GM12878 (cell line): ENCODE results near the gene RINL. TPM values are rescaled to one million over a fixed set of nuclear protein-coding genes. Genes with fewer than 3 reads are reported as not detected.

ENCODE experiments used
- ATAC-seq: fragments of 200-7000 bp; cut with Tn5 transposase; 3 replicates; pipeline ENCODE4 v1.9.1; 2020; ENCODE audit warnings: mild to moderate bottlenecking, moderate library complexity
- BruUV-seq: library from RNA; stranded (reverse); fragments of 400-500 nt; replicated peaks from 2 replicates; lab custom pipeline; 2021; lab: Mats Ljungman, UMichigan
- CTCF ChIA-PET: fragments of 300-600 bp; sonication (Branson Sonifier 250); formaldehyde crosslinking; extraction: SDS; loops from one replicate; lab custom pipeline; 2021; ENCODE audit warnings: inconsistent platforms; lab: Yijun Ruan, JAX
- POLR2A ChIA-PET: fragments of 350-600 bp; formaldehyde crosslinking; extraction: SDS; loops from one replicate; lab custom pipeline; 2021; ENCODE audit warnings: inconsistent platforms; lab: Charles Lee
- RAD21 ChIA-PET: fragments of 300-600 bp; sonication (Branson Sonifier 250); formaldehyde crosslinking; loops from one replicate; lab custom pipeline; 2023; ENCODE audit warnings: antibody characterized with exemption; ENCODE audit not compliant: unreplicated experiment; lab: Charles Lee
- SMC1A ChIA-PET: fragments of 300-600 bp; sonication (Branson Sonifier 250); formaldehyde crosslinking; loops from one replicate; lab custom pipeline; 2023; ENCODE audit not compliant: unreplicated experiment, uncharacterized antibody; lab: Charles Lee
- DNase-seq: peaks from one replicate; pipeline ENCODE4 v3.0.0-alpha.2; 2011; ENCODE audit warnings: low read depth, low spot score
- FAIRE-seq: peaks from 3 replicates; lab custom pipeline; 2011; peaks lifted over from hg19 to GRCh38; lab: Jason Lieb, UNC
- H2AFZ ChIP-seq: 2 replicates; pipeline ENCODE4 v1.6.0; 2011; ENCODE audit warnings: low read depth, low read length, control low read depth; ENCODE audit not compliant: control insufficient read depth
- H3K27ac ChIP-seq: 2 replicates; pipeline ENCODE4 v1.5.1; 2011; ENCODE audit warnings: control low read depth; ENCODE audit not compliant: control insufficient read depth, insufficient read depth
- H3K27me3 ChIP-seq, 2 experiments: replicated peaks in 1 of 2; 2 replicates each; pipeline versions ENCODE4 v1.6.0 to v1.6.1; 2011; ENCODE audit warnings: low read length in 1 of 2; ENCODE audit not compliant: control insufficient read depth in 2 of 2, insufficient read depth in 2 of 2
- H3K36me3 ChIP-seq, 2 experiments: 2 replicates each; pipeline ENCODE4 v1.5.1; 2011; ENCODE audit warnings: low read length in 1 of 2; ENCODE audit not compliant: control insufficient read depth in 2 of 2, insufficient read depth in 2 of 2
- H3K4me1 ChIP-seq: 2 replicates; pipeline ENCODE4 v1.6.1; 2011; ENCODE audit warnings: mild to moderate bottlenecking, low read length, moderate library complexity, mixed read lengths; ENCODE audit not compliant: control insufficient read depth, insufficient read depth
- H3K4me2 ChIP-seq: 2 replicates; pipeline ENCODE4 v1.6.0; 2011; ENCODE audit warnings: control low read depth; ENCODE audit not compliant: control insufficient read depth, insufficient read depth
- H3K4me3 ChIP-seq: fragments of 200-600 bp; sonication (generic); 2 replicates; pipeline ENCODE4 v1.5.1; 2016
- H3K79me2 ChIP-seq: 2 replicates; pipeline ENCODE4 v1.6.0; 2011; ENCODE audit warnings: low read length; ENCODE audit not compliant: control insufficient read depth, insufficient read depth
- H3K9ac ChIP-seq: 2 replicates; pipeline ENCODE4 v1.8.0; 2011; ENCODE audit warnings: low read length, control low read depth, mixed read lengths; ENCODE audit not compliant: control insufficient read depth, insufficient read depth
- H3K9me3 ChIP-seq: replicated peaks from 3 replicates; pipeline ENCODE4 v1.5.1; 2011; ENCODE audit warnings: mild to moderate bottlenecking, low read length; ENCODE audit not compliant: control insufficient read depth, insufficient read depth
- H4K20me1 ChIP-seq: 2 replicates; pipeline ENCODE4 v1.6.0; 2011; ENCODE audit not compliant: control insufficient read depth, insufficient read depth
- BACH1 ChIP-seq: fragments of 450-650 bp; IDR thresholded peaks from 2 replicates; pipeline ENCODE4 v1.6.1; 2017; ENCODE audit warnings: mild to moderate bottlenecking, borderline replicate concordance
- BHLHE40 ChIP-seq, 2 experiments: fragments of 450-650 bp in 1 of 2; IDR thresholded peaks; 2 replicates each; pipeline ENCODE4 v1.6.1; 2011 to 2017; ENCODE audit warnings: low read depth in 2 of 2, borderline replicate concordance in 1 of 2, improper control_type of control experiment in 1 of 2, low read length in 1 of 2, mild to moderate bottlenecking in 1 of 2
- CBX3 ChIP-seq: fragments of 200-600 bp; sonication (generic); IDR thresholded peaks from 2 replicates; pipeline ENCODE4 v1.6.1; 2016; ENCODE audit warnings: low read depth, borderline replicate concordance
- CREB1 ChIP-seq: IDR thresholded peaks from 2 replicates; pipeline ENCODE4 v1.6.1; 2012; ENCODE audit warnings: low read depth, mild to moderate bottlenecking, inconsistent platforms
- CREM ChIP-seq: IDR thresholded peaks from 2 replicates; pipeline ENCODE4 v1.6.1; 2014; ENCODE audit warnings: antibody characterized with exemption, low read depth
- FOXM1 ChIP-seq: IDR thresholded peaks from 2 replicates; pipeline ENCODE4 v1.6.1; 2012; ENCODE audit warnings: low read depth, mild to moderate bottlenecking, inconsistent platforms, low read length, moderate library complexity
- GATAD2B ChIP-seq: fragments of 450-650 bp; conservative IDR thresholded peaks from 2 replicates; pipeline ENCODE4 v1.6.1; 2017; ENCODE audit warnings: low read depth, mild to moderate bottlenecking, moderate library complexity
- JUND ChIP-seq: IDR thresholded peaks from 2 replicates; pipeline ENCODE4 v1.6.1; 2012; ENCODE audit warnings: low read depth, mild to moderate bottlenecking, low read length, improper control_type of control experiment, moderate library complexity
- NRF1 ChIP-seq: conservative IDR thresholded peaks from 2 replicates; pipeline ENCODE4 v1.6.1; 2011; ENCODE audit warnings: mild to moderate bottlenecking, low read depth, low read length, improper control_type of control experiment
- PBX3 ChIP-seq: IDR thresholded peaks from 2 replicates; pipeline ENCODE4 v1.6.1; 2011; ENCODE audit warnings: mild to moderate bottlenecking, low read depth, low read length, moderate library complexity; ENCODE audit not compliant: insufficient replicate concordance
- POLR2A ChIP-seq: IDR thresholded peaks from 2 replicates; pipeline ENCODE4 v1.6.1; 2011; ENCODE audit warnings: low read depth, mild to moderate bottlenecking, low read length
- POLR2AphosphoS2 ChIP-seq: IDR thresholded peaks from 2 replicates; pipeline ENCODE4 v1.6.1; 2011; ENCODE audit warnings: low read depth, mild to moderate bottlenecking, low read length, improper control_type of control experiment, moderate library complexity
- POLR2AphosphoS5 ChIP-seq: IDR thresholded peaks from 2 replicates; pipeline ENCODE4 v1.6.1; 2011; ENCODE audit warnings: mild to moderate bottlenecking, low read length, inconsistent platforms
- POU2F2 ChIP-seq: IDR thresholded peaks from 3 replicates; pipeline ENCODE4 v1.6.1; 2011; ENCODE audit warnings: low read depth, mild to moderate bottlenecking, low read length, borderline replicate concordance
- SMAD5 ChIP-seq: IDR thresholded peaks from 2 replicates; pipeline ENCODE4 v1.6.1; 2016; ENCODE audit warnings: antibody characterized with exemption, low read depth
- SREBF1 ChIP-seq: IDR thresholded peaks from 2 replicates; pipeline ENCODE4 v1.6.1; 2012; ENCODE audit warnings: mild to moderate bottlenecking, low read length
- STAT1 ChIP-seq: fragments of 450-650 bp; conservative IDR thresholded peaks from 2 replicates; pipeline ENCODE4 v1.6.1; 2014; ENCODE audit warnings: antibody characterized with exemption, mild to moderate bottlenecking
- TBL1XR1 ChIP-seq: IDR thresholded peaks from 2 replicates; pipeline ENCODE4 v1.6.1; 2012; ENCODE audit warnings: low read depth, low read length, improper control_type of control experiment
- TCF12 ChIP-seq: IDR thresholded peaks from 2 replicates; pipeline ENCODE4 v1.6.1; 2011; ENCODE audit warnings: low read depth, mild to moderate bottlenecking, low read length
- ZNF207 ChIP-seq: fragments of 450-650 bp; IDR thresholded peaks from 2 replicates; pipeline ENCODE4 v1.6.1; 2014; ENCODE audit warnings: antibody characterized with exemption, mild to moderate bottlenecking, borderline replicate concordance
- ZNF217 ChIP-seq: fragments of 450-650 bp; IDR thresholded peaks from 2 replicates; pipeline ENCODE4 v1.6.1; 2017; ENCODE audit warnings: antibody characterized with exemption, mild to moderate bottlenecking
- ZNF687 ChIP-seq: fragments of 450-650 bp; IDR thresholded peaks from 2 replicates; pipeline ENCODE4 v1.6.1; 2017; ENCODE audit warnings: mild to moderate bottlenecking, moderate library complexity
- WGBS: methylation state at CpG from one replicate; pipeline ENCODE4 v1.1.6; 2016; ENCODE audit warnings: low lambda C conversion rate; ENCODE audit not compliant: insufficient replicate concordance, insufficient coverage; ENCODE audit errors: missing lambda C conversion rate; 5-methylcytosine and 5-hydroxymethylcytosine counted together
- in situ Hi-C: fragments of 300-500 bp; cut with MboI; formaldehyde crosslinking; loops from 9 replicates; pipeline ENCODE4 v1.14.3; 2018; ENCODE audit warnings: mixed read lengths
- intact Hi-C: fragments of 100-400 bp; cut with micrococcal nuclease; formaldehyde crosslinking; loops from one replicate; pipeline ENCODE4 v1.14.2; 2022; ENCODE audit not compliant: unreplicated experiment
- polyA plus RNA-seq, 11 experiments: library from polyadenylated mRNA; depleted of rRNA in 4 of 11; unstranded in 6 of 11; stranded (reverse) in 5 of 11; fragments of >200 nt; fragmentation: Nextera tagmentation in 4 of 11; fragmentation: Illumina TruSeq in 1 of 11; extraction: Ambion mirVana in 4 of 11; extraction: Trizol in 1 of 11; gene quantifications; 1 replicate in 1 of 11; 2 replicates in 10 of 11; pipeline versions ENCODE4 v1.2.1 to v1.2.3, GENCODE V29; 2011 to 2016; ENCODE audit warnings: inconsistent platforms in 2 of 11, missing spikeins in 2 of 11, low read depth in 1 of 11
- total RNA-seq, 4 experiments: library from RNA; depleted of rRNA in 3 of 4; stranded (reverse); fragments of >200 nt in 3 of 4; fragmentation: Illumina TruSeq in 1 of 4; extraction: Trizol in 1 of 4; gene quantifications; 2 replicates each; pipeline versions ENCODE4 v1.2.1 to v1.2.3, GENCODE V29; 2013 to 2021

RINL gene
- total and polyA plus RNA-seq, 10 of the 15 experiments (the other 5 are each of a cell fraction or from before 2014, with no cell fraction given): 14.5 to 64.2 (median 47.6) TPM

- no peak for FAIRE-seq
- TF ChIP-seq ZNF207 (no peak), POU2F2 (no peak), ZNF217 (no peak), NRF1 (no peak), CBX3 (no peak), SREBF1 (no peak), POLR2A (peak; percentile 48), PBX3 (no peak), TCF12 (no peak), CREB1 (no peak), ZNF687 (no peak), BHLHE40 (IDR thresholded peaks at IDR 0.05; ENCODE audit: borderline replicate concordance in 1 of 2, low read depth in 2 of 2, low read length in 1 of 2) (no peak), BACH1 (peak; percentile 27; the same call in 1 of the 2 replicates), POLR2AphosphoS5 (peak; percentile 65), POLR2AphosphoS2 (no peak), CREM (no peak), GATAD2B (no peak), FOXM1 (no peak), TBL1XR1 (no peak), SMAD5 (0 out of 2 replicates have a peak, but pooled peaks have one; percentile 2), STAT1 (no peak), JUND (no peak)
Observed at GRCh38 chr19:38838986-38839761, 38.9 kb downstream of the RINL start.

More at GRCh38 chr19:38838986-38839761, 38.9 kb downstream of the RINL start:
- H3K4me3 ChIP-seq: no peak overlapping the region
- no peaks in the 10 kb centered on the region for H3K9me3 ChIP-seq
- POLR2A ChIA-PET: no interaction called here
- SMC1A ChIA-PET: no interaction called here
- no peak overlapping the region for H3K9ac ChIP-seq
- BruUV-seq: no TSS peak
- H3K4me1 ChIP-seq: peaks cover 18% of the 10 kb centered on the region
- DNase-seq (no peak), ATAC-seq (no peak)
- intact Hi-C loops: loop anchor here (10.0 kb wide), 2 partner anchors 46 to 294 kb away; no protein-coding TSS in a partner anchor
- H3K27me3 ChIP-seq: no peaks in the 10 kb centered on the region
- no peak overlapping the region for H3K27ac ChIP-seq
- CTCF ChIA-PET: no interaction called here
- H4K20me1 ChIP-seq: peaks cover 4% of the 10 kb centered on the region
- peaks cover 17% of the 10 kb centered on the region for H3K79me2 ChIP-seq
- WGBS: over 99% methylated on average over 12 of the region's 12 CpGs
- H3K36me3 ChIP-seq: peaks cover 49 to 67% of the 10 kb centered on the region in 2 experiments
- no peak overlapping the region for H3K4me2 ChIP-seq
- no peak overlapping the region for H2AFZ ChIP-seq
- RAD21 ChIA-PET: no interaction called here
- in situ Hi-C loops: no loop called here
